Measurements from ENCODE around the gene LONP1. TPM values are rescaled to one million over a fixed set of nuclear protein-coding genes. Genes with fewer than 3 reads are reported as not detected.

Gene LONP1
- total and polyA plus RNA-seq, 12 donors, result 177 to 523 (median 373) TPM

- Histone ChIP-seq H3K4me1 (replicated peaks in 1 of 2) (peaks cover 0 to 9% of the 10 kb centered on the region in 2 donors), H3K27me3 (no peaks in the 10 kb centered on the region), H3K27ac (peak overlapping the region in 3 of 5 donors; percentile 17 to 40 (median 24)), H3K9me3 (replicated peaks in 1 of 3) (no peaks in the 10 kb centered on the region), H3K4me3 (no peak overlapping the region), H3K36me3 (replicated peaks in 1 of 2) (peaks cover 0 to 92% of the 10 kb centered on the region in 2 donors)
- WGBS, 4 donors, result 67 to 73% (median 71%) methylated on average over 10 of the region's 10 CpGs
- no peak for TF ChIP-seq POLR2A (IDR thresholded peaks at IDR 0.05)
- peak in 5 of 6 experiments; percentile 8 to 42 (median 31) for TF ChIP-seq CTCF (IDR thresholded peaks at IDR 0.05)
- intact Hi-C loops (cut with DNase I), result loop anchor here in 1 of 2 donors (10.0 kb wide), 1 partner anchor 51 kb away; no protein-coding TSS in a partner anchor
- DNase-seq, result peak in 2 of 7 donors; percentile 69 to 77
Observed at GRCh38 chr19:5665781-5666513, 54.0 kb downstream of the LONP1 start.

GRCh38 chr19:5664515-5664914, 55.4 kb downstream of the LONP1 start:
- intact Hi-C loops (cut with DNase I), result loop anchor here in 1 of 2 donors (10.0 kb wide), 1 partner anchor 50 kb away; no protein-coding TSS in a partner anchor
- peak in 5 of 7 donors; percentile 63 to 82 (median 76) for DNase-seq
- no peak overlapping the region for H3K4me3 ChIP-seq
- no peaks in the 10 kb centered on the region for H3K27me3 ChIP-seq
- 33 to 46% (median 39%) methylated on average over 1 to 2 of the region's 2 CpGs for WGBS, 4 donors
- peaks cover 0 to 9% of the 10 kb centered on the region in 2 donors for H3K4me1 ChIP-seq (replicated peaks in 1 of 2)
- TF ChIP-seq POLR2A (IDR thresholded peaks at IDR 0.05) (no peak), CTCF (IDR thresholded peaks at IDR 0.05) (no peak)
- peaks cover 0 to 100% of the 10 kb centered on the region in 2 donors for H3K36me3 ChIP-seq (replicated peaks in 1 of 2)
- no peaks in the 10 kb centered on the region for H3K9me3 ChIP-seq (replicated peaks in 1 of 3)
- H3K27ac ChIP-seq, result peak overlapping the region in 3 of 5 donors; percentile 1 to 69 (median 56)

- H3K27me3 ChIP-seq, result no peaks in the 10 kb centered on the region
- 88 to 91% (median 89%) methylated on average over 7 to 17 of the region's 17 CpGs for WGBS, 4 donors
- peak overlapping the region in 3 of 5 donors; percentile 1 to 69 (median 56) for H3K27ac ChIP-seq
- no peak for TF ChIP-seq CTCF (IDR thresholded peaks at IDR 0.05)
- TF ChIP-seq POLR2A (IDR thresholded peaks at IDR 0.05), result no peak
- no peaks in the 10 kb centered on the region for H3K9me3 ChIP-seq (replicated peaks in 1 of 3)
- intact Hi-C loops (cut with DNase I), result loop anchor here in 1 of 2 donors (10.0 kb wide), 1 partner anchor 49 kb away; no protein-coding TSS in a partner anchor
- no peak for DNase-seq
- H3K36me3 ChIP-seq (replicated peaks in 1 of 2), result peaks cover 0 to 100% of the 10 kb centered on the region in 2 donors
- H3K4me1 ChIP-seq (replicated peaks in 1 of 2), result peaks cover 0 to 9% of the 10 kb centered on the region in 2 donors
- H3K4me3 ChIP-seq, result no peak overlapping the region
Observed at GRCh38 chr19:5663904-5664303, 56.0 kb downstream of the LONP1 start.

- TF ChIP-seq POLR2A (IDR thresholded peaks at IDR 0.05), result no peak
- TF ChIP-seq CTCF (IDR thresholded peaks at IDR 0.05), result no peak
- peaks cover 0 to 99% of the 10 kb centered on the region in 2 donors for H3K36me3 ChIP-seq (replicated peaks in 1 of 2)
- no peak for DNase-seq
- intact Hi-C loops (cut with DNase I), result loop anchor here in 1 of 2 donors (10.0 kb wide), 1 partner anchor 47 kb away; no protein-coding TSS in a partner anchor
- H3K27me3 ChIP-seq, result no peaks in the 10 kb centered on the region
- H3K9me3 ChIP-seq (replicated peaks in 1 of 3), result no peaks in the 10 kb centered on the region
- H3K27ac ChIP-seq, result no peak overlapping the region
- 96 to 98% (median 97%) methylated on average over 42 of the region's 42 CpGs for WGBS, 4 donors
- no peak overlapping the region for H3K4me3 ChIP-seq
- peaks cover 0 to 9% of the 10 kb centered on the region in 2 donors for H3K4me1 ChIP-seq (replicated peaks in 1 of 2)
Observed at GRCh38 chr19:5661483-5661882, 58.5 kb downstream of the LONP1 start.
